ENCODE measurements around the gene TUBGCP2.

DNA sequence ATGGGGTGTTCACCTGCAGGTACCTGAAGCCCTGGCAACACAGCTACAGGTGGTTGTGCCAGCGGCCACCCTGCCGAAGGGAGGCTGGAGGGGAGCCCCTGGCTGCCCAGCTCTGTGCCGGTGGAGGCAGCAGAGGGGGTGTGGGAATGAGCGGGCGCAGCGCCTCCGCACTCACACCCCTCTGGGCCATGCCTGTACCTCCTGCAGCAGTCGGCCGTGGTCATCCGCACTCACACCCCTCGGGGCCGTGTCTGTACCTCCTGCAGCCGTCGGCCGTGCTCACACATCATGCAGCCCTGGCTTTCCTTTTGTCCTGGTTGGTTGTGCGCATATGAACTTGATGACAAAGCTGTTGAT is 1.7 kb upstream of the TUBGCP2 start:
- TF ChIP-seq ZNF830 (CRISPR knock-in tag; IDR thresholded peaks at IDR 0.05) (no peak), CBX2 (IDR thresholded peaks at IDR 0.05; ENCODE audit: insufficient read depth, low read length, poor library complexity, severe bottlenecking) (no peak), RAD51 (IDR thresholded peaks at IDR 0.05; ENCODE audit: borderline replicate concordance, low read depth) (no peak)
- TF ChIP-seq, protein P1, sequence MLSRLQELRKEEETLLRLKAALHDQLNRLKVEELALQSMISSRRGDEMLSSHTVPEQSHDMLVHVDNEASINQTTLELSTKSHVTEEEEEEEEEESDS (CRISPR knock-in tag; IDR thresholded peaks at IDR 0.05): no peak
- TF ChIP-seq, protein P2, sequence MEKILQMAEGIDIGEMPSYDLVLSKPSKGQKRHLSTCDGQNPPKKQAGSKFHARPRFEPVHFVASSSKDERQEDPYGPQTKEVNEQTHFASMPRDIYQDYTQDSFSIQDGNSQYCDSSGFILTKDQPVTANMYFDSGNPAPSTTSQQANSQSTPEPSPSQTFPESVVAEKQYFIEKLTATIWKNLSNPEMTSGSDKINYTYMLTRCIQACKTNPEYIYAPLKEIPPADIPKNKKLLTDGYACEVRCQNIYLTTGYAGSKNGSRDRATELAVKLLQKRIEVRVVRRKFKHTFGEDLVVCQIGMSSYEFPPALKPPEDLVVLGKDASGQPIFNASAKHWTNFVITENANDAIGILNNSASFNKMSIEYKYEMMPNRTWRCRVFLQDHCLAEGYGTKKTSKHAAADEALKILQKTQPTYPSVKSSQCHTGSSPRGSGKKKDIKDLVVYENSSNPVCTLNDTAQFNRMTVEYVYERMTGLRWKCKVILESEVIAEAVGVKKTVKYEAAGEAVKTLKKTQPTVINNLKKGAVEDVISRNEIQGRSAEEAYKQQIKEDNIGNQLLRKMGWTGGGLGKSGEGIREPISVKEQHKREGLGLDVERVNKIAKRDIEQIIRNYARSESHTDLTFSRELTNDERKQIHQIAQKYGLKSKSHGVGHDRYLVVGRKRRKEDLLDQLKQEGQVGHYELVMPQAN (IDR thresholded peaks at IDR 0.05; ENCODE audit: borderline replicate concordance): no peak
- TF ChIP-seq, protein P3, sequence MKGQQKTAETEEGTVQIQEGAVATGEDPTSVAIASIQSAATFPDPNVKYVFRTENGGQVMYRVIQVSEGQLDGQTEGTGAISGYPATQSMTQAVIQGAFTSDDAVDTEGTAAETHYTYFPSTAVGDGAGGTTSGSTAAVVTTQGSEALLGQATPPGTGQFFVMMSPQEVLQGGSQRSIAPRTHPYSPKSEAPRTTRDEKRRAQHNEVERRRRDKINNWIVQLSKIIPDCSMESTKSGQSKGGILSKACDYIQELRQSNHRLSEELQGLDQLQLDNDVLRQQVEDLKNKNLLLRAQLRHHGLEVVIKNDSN (CRISPR knock-in tag; IDR thresholded peaks at IDR 0.05): no peak
- TF ChIP-seq, protein P4, sequence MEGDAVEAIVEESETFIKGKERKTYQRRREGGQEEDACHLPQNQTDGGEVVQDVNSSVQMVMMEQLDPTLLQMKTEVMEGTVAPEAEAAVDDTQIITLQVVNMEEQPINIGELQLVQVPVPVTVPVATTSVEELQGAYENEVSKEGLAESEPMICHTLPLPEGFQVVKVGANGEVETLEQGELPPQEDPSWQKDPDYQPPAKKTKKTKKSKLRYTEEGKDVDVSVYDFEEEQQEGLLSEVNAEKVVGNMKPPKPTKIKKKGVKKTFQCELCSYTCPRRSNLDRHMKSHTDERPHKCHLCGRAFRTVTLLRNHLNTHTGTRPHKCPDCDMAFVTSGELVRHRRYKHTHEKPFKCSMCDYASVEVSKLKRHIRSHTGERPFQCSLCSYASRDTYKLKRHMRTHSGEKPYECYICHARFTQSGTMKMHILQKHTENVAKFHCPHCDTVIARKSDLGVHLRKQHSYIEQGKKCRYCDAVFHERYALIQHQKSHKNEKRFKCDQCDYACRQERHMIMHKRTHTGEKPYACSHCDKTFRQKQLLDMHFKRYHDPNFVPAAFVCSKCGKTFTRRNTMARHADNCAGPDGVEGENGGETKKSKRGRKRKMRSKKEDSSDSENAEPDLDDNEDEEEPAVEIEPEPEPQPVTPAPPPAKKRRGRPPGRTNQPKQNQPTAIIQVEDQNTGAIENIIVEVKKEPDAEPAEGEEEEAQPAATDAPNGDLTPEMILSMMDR (IDR thresholded peaks at IDR 0.05 in 2 of 3, conservative IDR thresholded peaks at IDR 0.05 in 1 of 3; ENCODE audit: insufficient read depth in 2 of 3, low read depth in 1 of 3, low read length in 3 of 3): no peak
